H1 (cell line): ENCODE data around the gene TMC3. TPM values are rescaled to one million over a fixed set of nuclear protein-coding genes. Genes with fewer than 3 reads are reported as not detected.

Source experiments
- CTCF ChIA-PET: fragments of 300-600 bp; sonication (Branson Sonifier 250); formaldehyde crosslinking; loops from one replicate; lab custom pipeline; 2021; ENCODE audit not compliant: partially characterized antibody; lab: Charles Lee
- POLR2A ChIA-PET: fragments of 300-600 bp; sonication (Branson Sonifier 250); formaldehyde crosslinking; loops from one replicate; lab custom pipeline; 2021; ENCODE audit warnings: inconsistent platforms; ENCODE audit not compliant: partially characterized antibody; lab: Charles Lee
- DNase-seq, 2 experiments: peaks; one replicate each; pipeline versions ENCODE4 v3.0.0 to v3.0.0-alpha.2; 2010 to 2022; ENCODE audit warnings: low spot score in 2 of 2, low read depth in 1 of 2, mixed read lengths in 1 of 2
- FAIRE-seq: peaks from 2 replicates; lab custom pipeline; 2011; peaks lifted over from hg19 to GRCh38; lab: Jason Lieb, UNC
- H2AFZ ChIP-seq: 2 replicates; pipeline ENCODE4 v1.8.1; 2012; ENCODE audit warnings: low read length, inconsistent platforms
- H2AK5ac ChIP-seq: 2 replicates; pipeline ENCODE4 v1.6.1; 2013; ENCODE audit warnings: low read depth, low read length
- H2BK120ac ChIP-seq: replicated peaks from 2 replicates; pipeline ENCODE3; 2013; ENCODE audit warnings: low read depth, low read length, inconsistent platforms
- H2BK12ac ChIP-seq: 2 replicates; pipeline ENCODE4 v1.6.1; 2013; ENCODE audit warnings: low read depth, low read length
- H2BK15ac ChIP-seq: 2 replicates; pipeline ENCODE4 v1.6.1; 2013; ENCODE audit warnings: low read length
- H2BK20ac ChIP-seq: 2 replicates; pipeline ENCODE4 v1.6.1; 2013; ENCODE audit warnings: low read length
- H2BK5ac ChIP-seq: 2 replicates; pipeline ENCODE4 v1.6.1; 2013; ENCODE audit warnings: low read depth, low read length
- H3K14ac ChIP-seq: 2 replicates; pipeline ENCODE4 v1.6.1; 2013; ENCODE audit warnings: inconsistent platforms; ENCODE audit not compliant: insufficient read length
- H3K18ac ChIP-seq: 2 replicates; pipeline ENCODE4 v1.6.1; 2013; ENCODE audit warnings: low read length; ENCODE audit errors: extremely low read depth
- H3K23ac ChIP-seq: 2 replicates; pipeline ENCODE4 v1.6.1; 2013; ENCODE audit warnings: inconsistent platforms; ENCODE audit not compliant: insufficient read length
- H3K23me2 ChIP-seq: 2 replicates; pipeline ENCODE4 v1.6.1; 2013; ENCODE audit warnings: low read depth, low read length
- H3K27ac ChIP-seq: 2 replicates; pipeline ENCODE4 v1.6.1; 2011; ENCODE audit warnings: low read depth, low read length, inconsistent platforms
- H3K27me3 ChIP-seq, 4 experiments: replicated peaks in 1 of 4; 1 replicate in 1 of 4; 2 replicates in 3 of 4; pipeline versions ENCODE4 v1.6.1 to v1.8.1; 2011 to 2013; ENCODE audit warnings: low read length in 3 of 4, mild to moderate bottlenecking in 3 of 4, inconsistent platforms in 2 of 4, mixed read lengths in 2 of 4, moderate library complexity in 1 of 4; ENCODE audit not compliant: control insufficient read depth in 3 of 4, insufficient read depth in 3 of 4; ENCODE audit errors: extremely low read depth in 1 of 4
- H3K36me3 ChIP-seq, 4 experiments: 2 replicates each; pipeline versions ENCODE4 v1.6.1 to v1.8.1; 2011 to 2013; ENCODE audit warnings: mild to moderate bottlenecking in 4 of 4, low read length in 3 of 4, moderate library complexity in 2 of 4, control low read depth in 1 of 4, inconsistent platforms in 1 of 4; ENCODE audit not compliant: insufficient read depth in 4 of 4, control insufficient read depth in 2 of 4
- H3K4ac ChIP-seq: replicated peaks from 2 replicates; pipeline ENCODE3; 2013; ENCODE audit warnings: low read length, low read depth, mixed read lengths, inconsistent platforms; ENCODE audit not compliant: insufficient read length
- H3K4me1 ChIP-seq, 4 experiments: replicated peaks in 1 of 4; 1 replicate in 1 of 4; 2 replicates in 3 of 4; pipeline versions ENCODE4 v1.6.1 to v1.8.1; 2011 to 2013; ENCODE audit warnings: low read length in 3 of 4, inconsistent platforms in 2 of 4, mixed read lengths in 1 of 4; ENCODE audit not compliant: insufficient read depth in 4 of 4, control insufficient read depth in 3 of 4
- H3K4me2 ChIP-seq, 2 experiments: 2 replicates each; pipeline versions ENCODE4 v1.6.1 to v1.8.1; 2011 to 2013; ENCODE audit warnings: low read depth in 2 of 2, low read length in 2 of 2, control low read depth in 1 of 2, inconsistent platforms in 1 of 2, mild to moderate bottlenecking in 1 of 2; ENCODE audit not compliant: insufficient read depth in 1 of 2
- H3K4me3 ChIP-seq, 4 experiments: fragments of 200-600, 300-600 bp in 1 of 4; sonication (generic), shearing (Covaris generic), sonication (Bioruptor Twin) in 1 of 4; 2 replicates each; pipeline versions ENCODE4 v1.5.1 to v1.8.1; 2011 to 2016; ENCODE audit warnings: low read length in 4 of 4, low read depth in 3 of 4, control low read depth in 2 of 4, inconsistent platforms in 2 of 4, mild to moderate bottlenecking in 2 of 4, mixed read lengths in 1 of 4, moderate library complexity in 1 of 4; ENCODE audit not compliant: insufficient read depth in 2 of 4; ENCODE audit errors: extremely low read depth in 1 of 4
- H3K56ac ChIP-seq: replicated peaks from 2 replicates; pipeline ENCODE3; 2013; ENCODE audit warnings: low read depth, mild to moderate bottlenecking, mixed read lengths, low read length, inconsistent platforms; ENCODE audit not compliant: insufficient read length
- H3K79me1 ChIP-seq: 2 replicates; pipeline ENCODE4 v1.6.1; 2013; ENCODE audit warnings: low read depth, low read length, control low read depth
- H3K79me2 ChIP-seq, 2 experiments: 2 replicates each; pipeline versions ENCODE4 v1.6.1 to v1.8.1; 2012 to 2013; ENCODE audit warnings: low read length in 2 of 2, mild to moderate bottlenecking in 2 of 2, inconsistent platforms in 1 of 2; ENCODE audit not compliant: insufficient read depth in 2 of 2, control insufficient read depth in 1 of 2
- H3K9ac ChIP-seq, 4 experiments: replicated peaks in 1 of 4; 1 replicate in 1 of 4; 2 replicates in 3 of 4; pipeline versions ENCODE4 v1.6.1 to v1.8.1; 2011 to 2013; ENCODE audit warnings: low read depth in 3 of 4, low read length in 3 of 4, control low read depth in 2 of 4, mild to moderate bottlenecking in 2 of 4, moderate library complexity in 2 of 4, inconsistent platforms in 1 of 4; ENCODE audit errors: extremely low read depth in 1 of 4
- H3K9me3 ChIP-seq, 2 experiments: 2 replicates each; pipeline versions ENCODE4 v1.6.1 to v1.8.1; 2012 to 2013; ENCODE audit warnings: mild to moderate bottlenecking in 2 of 2, moderate library complexity in 2 of 2, control low read depth in 1 of 2, inconsistent platforms in 1 of 2, low read depth in 1 of 2, low read length in 1 of 2, mixed read lengths in 1 of 2; ENCODE audit not compliant: insufficient read depth in 2 of 2
- H4K20me1 ChIP-seq, 2 experiments: replicated peaks in 1 of 2; 2 replicates each; pipeline versions ENCODE3 to v1.8.1; 2011 to 2013; ENCODE audit warnings: inconsistent platforms in 2 of 2, low read length in 2 of 2, mild to moderate bottlenecking in 1 of 2; ENCODE audit not compliant: insufficient read depth in 2 of 2, control insufficient read depth in 1 of 2
- H4K5ac ChIP-seq: 2 replicates; pipeline ENCODE4 v1.6.1; 2013; ENCODE audit warnings: low read length, low read depth, mixed read lengths, inconsistent platforms; ENCODE audit not compliant: insufficient read length
- H4K8ac ChIP-seq: 2 replicates; pipeline ENCODE4 v1.8.0; 2013; ENCODE audit warnings: mild to moderate bottlenecking, moderate library complexity, low read length, inconsistent platforms; ENCODE audit not compliant: insufficient read depth; ENCODE audit errors: extremely low read depth
- H4K91ac ChIP-seq: replicated peaks from 2 replicates; pipeline ENCODE3; 2013; ENCODE audit warnings: low read length, mixed read lengths, inconsistent platforms; ENCODE audit not compliant: insufficient read length
- ASH2L ChIP-seq: fragments of 200-600, 300-600 bp; sonication (generic); IDR thresholded peaks from one replicate; pipeline ENCODE4 v1.7.1; 2017; ENCODE audit warnings: low read length
- MAFK ChIP-seq: IDR thresholded peaks from 2 replicates; pipeline ENCODE4 v1.6.1; 2012; ENCODE audit warnings: low read depth, mild to moderate bottlenecking, improper control_type of control experiment, low read length
- MAX ChIP-seq: IDR thresholded peaks from 2 replicates; pipeline ENCODE4 v1.6.1; 2012; ENCODE audit warnings: inconsistent platforms
- POLR2A ChIP-seq, 2 experiments: IDR thresholded peaks; 1 replicate in 1 of 2; 2 replicates in 1 of 2; pipeline ENCODE4 v1.6.1; 2011; ENCODE audit warnings: low read depth in 2 of 2, low read length in 2 of 2, mild to moderate bottlenecking in 2 of 2; ENCODE audit errors: control extremely low read depth in 1 of 2
- SIN3A ChIP-seq, 2 experiments: IDR thresholded peaks in 1 of 2; conservative IDR thresholded peaks in 1 of 2; 2 replicates each; pipeline ENCODE4 v1.6.1; 2011 to 2012; ENCODE audit warnings: low read length in 2 of 2, improper control_type of control experiment in 1 of 2, low read depth in 1 of 2, mild to moderate bottlenecking in 1 of 2
- WGBS, 2 experiments: shearing (Covaris generic) in 1 of 2; methylation state at CpG; one replicate each; pipeline versions ENCODE4 v1.1.6 to v1.1.7; 2013 to 2015; ENCODE audit warnings: low lambda C conversion rate in 2 of 2, mixed read lengths in 2 of 2, inconsistent platforms in 1 of 2, low coverage in 1 of 2, missing lambda C conversion rate in 1 of 2; ENCODE audit not compliant: insufficient replicate concordance in 2 of 2, insufficient coverage in 1 of 2, insufficient read length in 1 of 2; ENCODE audit errors: extremely low coverage in 1 of 2, missing lambda C conversion rate in 1 of 2; 5-methylcytosine and 5-hydroxymethylcytosine counted together
- polyA plus RNA-seq, 7 experiments: library from polyadenylated mRNA; depleted of rRNA in 3 of 7; stranded (reverse) in 5 of 7; unstranded in 2 of 7; fragments of >200 nt in 5 of 7; fragments of 200-250 nt in 2 of 7; gene quantifications; 1 replicate in 5 of 7; 2 replicates in 1 of 7; 4 replicates in 1 of 7; pipeline versions ENCODE4 v1.2.1 to v1.2.3, GENCODE V29; 2011 to 2013; ENCODE audit warnings: missing spikeins in 2 of 7, mixed read lengths in 2 of 7
- total RNA-seq: library from RNA; stranded (reverse); fragmentation: NEBNext Ultra II Directional; extraction: Animal tissue kit (Norgen Biotek cat#: 25700); gene quantifications from 2 replicates; pipeline ENCODE4 v1.2.1, GENCODE V29; 2021

The TMC3 gene
- total and polyA plus RNA-seq, 2 of the 8 experiments (the other 6 are each of a cell fraction or from before 2014, with no cell fraction given), result not detected

DNA sequence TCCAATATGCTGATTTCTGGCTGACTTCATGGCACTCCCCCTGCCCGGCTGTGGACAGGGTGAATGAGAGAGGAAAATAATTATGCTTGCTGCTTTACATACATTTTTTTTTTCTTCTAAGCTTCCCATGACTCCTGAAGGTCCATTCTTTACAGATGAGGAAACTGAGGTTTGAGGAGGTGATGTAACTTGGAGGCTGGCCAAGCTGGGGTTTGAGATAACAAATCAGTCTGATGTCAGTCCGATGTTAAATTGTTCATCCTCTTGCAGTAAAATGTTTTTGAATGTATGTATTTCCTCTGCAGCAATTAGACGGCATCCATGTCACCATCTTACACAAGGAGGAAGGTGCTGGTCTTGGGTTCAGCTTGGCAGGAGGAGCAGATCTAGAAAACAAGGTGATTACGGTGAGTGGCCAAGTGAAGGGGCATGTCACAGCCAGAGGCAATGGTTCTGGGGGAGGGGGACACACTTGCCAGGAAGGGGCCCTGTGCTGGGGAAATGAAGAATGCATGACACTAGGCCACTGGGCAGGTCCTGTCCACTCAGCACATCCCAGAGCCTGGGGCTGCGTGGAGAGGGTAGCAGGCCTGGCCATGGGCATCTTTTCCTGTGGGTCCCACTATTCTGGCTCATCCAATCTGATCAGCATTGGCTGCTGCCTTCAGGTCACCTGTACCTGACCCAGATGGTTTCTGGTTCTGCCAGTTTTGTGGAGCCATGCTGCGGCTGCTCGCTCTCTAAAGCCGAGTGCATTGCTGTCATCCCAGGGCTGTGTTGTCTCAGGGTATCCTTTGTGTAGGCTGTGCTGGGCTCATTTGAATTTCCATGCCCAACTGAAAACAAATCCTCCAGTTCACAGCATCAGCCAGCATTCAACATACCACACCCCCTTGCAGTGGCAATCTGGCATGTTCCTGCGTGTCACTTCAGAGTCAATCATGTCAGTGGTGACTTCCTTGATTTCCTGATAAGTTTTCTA is 70.5 kb downstream of the TMC3 start:
- WGBS, 2 experiments, result 64% methylated on average over 9 of the region's 9 CpGs; no CpG with 5 or more reads in 1 of the 2 experiments
- FAIRE-seq, result peak; percentile 86

More for the DNA sequence above, 70.5 kb downstream of the TMC3 start:
- no peak overlapping the region for H3K9ac ChIP-seq
- H2BK20ac ChIP-seq, result no peak overlapping the region
- peak overlapping the region; percentile 20 to 51; a peak in 3 of 4 replicates for H3K4me2 ChIP-seq
- no peak overlapping the region for H2BK5ac ChIP-seq
- no peak overlapping the region for H2AK5ac ChIP-seq
- peak; percentile 19 to 60 for DNase-seq
- H2AFZ ChIP-seq, result no peak overlapping the region
- H3K23me2 ChIP-seq, result no peaks in the 10 kb centered on the region
- ChIA-PET CTCF (interaction anchor here (0.7 to 2.1 kb wide), 3 partner anchors 9 to 23 kb away, joined by 4 to 10 read pairs (median 4); no protein-coding TSS in a partner anchor), POLR2A (interaction anchor here (1.7 kb wide), 1 partner anchor 20 kb away, joined by 9 read pairs; the partner anchor contains the start of gene STARD5)
- H2BK15ac ChIP-seq, result peak overlapping the region; percentile 46; the same call in 1 of the 2 replicates
- H3K56ac ChIP-seq, result no peak overlapping the region
- H3K4me3 ChIP-seq, result no peak overlapping the region; a peak in 1 of 8 replicates
- H3K79me1 ChIP-seq, result no peaks in the 10 kb centered on the region
- H3K18ac ChIP-seq, result peak overlapping the region; percentile 64; the same call in 1 of the 2 replicates
- H3K79me2 ChIP-seq, result no peaks in the 10 kb centered on the region
- H3K27me3 ChIP-seq, result no peaks in the 10 kb centered on the region
- H4K5ac ChIP-seq, result no peak overlapping the region
- no peak overlapping the region for H3K27ac ChIP-seq
- H2BK12ac ChIP-seq, result no peak overlapping the region
- H3K4me1 ChIP-seq, result peaks cover 6 to 18% (median 12%) of the 10 kb centered on the region in 4 experiments
- peak; percentile 62 for TF ChIP-seq MAX
- no peak for TF ChIP-seq POLR2A (IDR thresholded peaks at IDR 0.05; ENCODE audit: control extremely low read depth in 1 of 2, low read depth in 2 of 2, low read length in 2 of 2)
- peak in 1 of 2 experiments; percentile 75; a peak in 2 of 4 replicates for TF ChIP-seq SIN3A (conservative IDR thresholded peaks at IDR 0.05 in 1 of 2, IDR thresholded peaks at IDR 0.05 in 1 of 2; ENCODE audit: low read depth in 1 of 2, low read length in 2 of 2)
- peak; percentile 40 for TF ChIP-seq ASH2L
- no peak for TF ChIP-seq MAFK
- no peak overlapping the region for H4K91ac ChIP-seq
- no peaks in the 10 kb centered on the region; a peak in 1 of 8 replicates for H3K36me3 ChIP-seq
- no peak overlapping the region for H4K8ac ChIP-seq
- H4K20me1 ChIP-seq, result no peaks in the 10 kb centered on the region
- no peak overlapping the region for H3K4ac ChIP-seq
- H3K23ac ChIP-seq, result no peak overlapping the region
- no peak overlapping the region for H2BK120ac ChIP-seq
- H3K9me3 ChIP-seq, result no peaks in the 10 kb centered on the region
- H3K14ac ChIP-seq, result no peak overlapping the region
